HG02943 (cell line): Measurements from ENCODE around the gene FJX1.

Experiments
- ATAC-seq: cut with Tn5 transposase; IDR thresholded peaks from one replicate; pipeline ENCODE4 v1.9.1; 2021; ENCODE audit warnings: mild to moderate bottlenecking, low read depth, moderate library complexity; ENCODE audit not compliant: unreplicated experiment

The FJX1 gene

GRCh38 chr11:35605706-35606105, 12.6 kb upstream of the FJX1 start:
- ATAC-seq: no peak

DNA sequence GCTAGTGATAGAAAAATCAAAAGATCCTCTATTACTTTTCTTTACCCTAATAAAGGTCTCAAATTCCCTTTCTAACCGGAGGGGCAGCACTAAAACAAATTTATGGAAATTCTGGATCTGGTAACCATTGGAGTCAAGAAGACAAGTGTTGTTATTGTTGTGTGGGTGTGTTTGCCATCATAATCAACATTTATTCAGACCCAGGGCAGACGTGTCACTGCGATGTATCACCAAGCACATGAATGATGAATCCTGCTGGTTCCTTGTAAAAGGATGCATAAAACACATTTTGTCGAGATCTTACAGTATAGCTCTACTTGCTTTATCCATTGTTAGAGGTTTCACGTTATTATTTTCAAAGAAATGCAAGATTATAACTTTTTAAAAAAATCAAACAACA, 12.1 kb upstream of the FJX1 start:
- ATAC-seq: no peak

DNA sequence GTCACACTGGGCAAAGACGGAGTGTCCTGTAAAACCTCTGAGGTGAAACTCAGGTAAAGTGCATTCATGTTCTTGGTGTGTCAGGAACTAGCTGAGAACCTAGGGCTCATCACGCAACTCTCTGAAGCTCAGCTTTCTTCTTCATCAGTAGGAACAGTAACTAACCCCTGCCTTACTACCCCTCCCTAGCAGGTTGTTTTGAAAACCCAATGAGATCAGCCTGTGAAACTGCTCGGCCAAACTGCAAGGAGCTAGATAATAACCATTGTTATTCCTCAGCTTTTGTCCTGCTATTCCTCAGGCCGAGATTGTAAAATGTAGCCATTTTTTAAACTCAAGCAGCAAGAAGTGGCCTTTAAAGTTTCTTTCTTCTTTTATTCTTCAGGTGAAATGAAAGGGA, 9.8 kb upstream of the FJX1 start:
- no peak for ATAC-seq

DNA sequence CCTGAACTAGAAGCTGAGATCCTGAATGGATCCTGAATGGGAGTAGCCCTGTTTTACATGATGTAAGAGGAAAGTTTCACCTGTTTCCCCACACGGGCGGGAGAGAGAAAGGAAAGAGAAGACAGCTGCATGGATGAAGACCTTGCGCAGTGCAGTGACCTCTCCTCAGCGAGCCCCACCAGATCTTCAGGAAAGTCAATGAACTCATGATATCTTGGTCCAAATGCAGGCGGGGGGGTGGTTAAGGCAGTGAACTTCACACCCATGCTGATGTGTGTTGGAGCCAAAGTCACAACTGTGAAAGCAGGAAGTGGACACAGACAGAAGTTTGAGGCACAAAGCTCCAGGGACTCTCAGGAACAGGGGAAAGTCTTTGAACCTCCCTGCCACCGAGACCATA, 8.6 kb upstream of the FJX1 start:
- no peak for ATAC-seq

DNA sequence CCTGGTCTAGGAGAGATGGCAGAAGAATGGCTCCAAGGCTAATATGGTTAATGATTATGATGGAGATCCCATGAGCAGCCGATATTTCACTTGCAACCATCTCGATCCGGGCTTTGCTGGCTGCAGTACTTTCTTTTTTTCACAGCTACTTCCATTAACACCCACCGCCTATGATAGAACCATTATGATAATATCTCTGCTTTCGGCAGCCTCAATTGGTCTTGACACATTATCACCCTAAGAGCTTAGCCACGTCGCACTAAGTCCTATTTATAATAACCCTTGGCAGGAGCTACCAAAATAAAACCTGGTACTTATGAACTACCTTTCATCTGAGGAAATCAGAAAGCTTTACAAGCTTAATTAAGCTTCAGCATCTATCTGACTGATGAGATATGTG, 7.6 kb upstream of the FJX1 start:
- ATAC-seq: no peak

DNA sequence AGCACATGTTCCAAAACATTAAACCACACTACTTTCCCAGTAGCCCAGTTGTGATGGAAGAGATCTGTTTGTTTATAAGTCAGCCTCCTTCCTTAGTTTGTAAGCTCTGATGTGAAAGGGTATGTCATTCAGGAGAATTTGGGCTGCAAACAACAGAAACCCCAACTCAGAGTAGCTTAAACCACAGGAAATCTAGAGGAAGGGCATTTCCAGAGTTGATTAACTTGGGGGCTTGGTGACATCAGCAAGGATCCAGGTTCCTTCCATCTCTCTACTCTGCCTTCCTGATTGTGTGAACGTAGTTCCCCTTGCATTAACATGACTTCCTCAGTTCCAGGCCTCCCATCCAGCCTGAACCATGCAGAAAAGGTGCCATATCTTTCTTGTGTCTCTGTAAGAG, 6.5 kb upstream of the FJX1 start:
- no peak for ATAC-seq

- ATAC-seq: no peak
Measured at GRCh38 chr11:35614939-35615569, 3.2 kb upstream of the FJX1 start.

- ATAC-seq: no peak
Measured at GRCh38 chr11:35615921-35616900, 2.0 kb upstream of the FJX1 start.

- ATAC-seq: no peak
Measured at GRCh38 chr11:35617316-35617686, 959 bp upstream of the FJX1 start.

- ATAC-seq: peak; percentile 48
Measured at GRCh38 chr11:35618497-35619115, 346 bp downstream of the FJX1 start.

- peak; percentile 36 for ATAC-seq
Measured at GRCh38 chr11:35619116-35619854, 1.0 kb downstream of the FJX1 start.

- no peak for ATAC-seq
Measured at GRCh38 chr11:35619855-35620640, 1.8 kb downstream of the FJX1 start.

DNA sequence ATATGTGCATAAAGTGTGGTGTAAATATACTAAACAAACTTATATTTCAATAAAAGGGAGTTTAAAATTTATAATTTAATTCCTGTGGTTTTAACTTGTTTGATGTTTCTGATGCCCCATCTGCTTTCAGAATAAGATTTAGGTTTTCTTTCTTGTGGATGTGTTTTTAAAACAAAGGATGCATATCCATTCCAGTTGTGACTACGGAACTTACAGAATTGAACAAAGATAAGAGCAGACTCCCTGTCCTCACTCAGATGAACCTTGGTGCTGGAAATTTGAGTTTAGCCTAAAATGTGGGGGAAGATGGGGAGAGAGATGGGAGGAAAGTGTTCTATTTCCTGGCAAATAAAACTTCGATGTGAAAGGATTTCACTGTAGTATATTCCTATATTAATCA, 2.5 kb downstream of the FJX1 start:
- ATAC-seq: no peak

DNA sequence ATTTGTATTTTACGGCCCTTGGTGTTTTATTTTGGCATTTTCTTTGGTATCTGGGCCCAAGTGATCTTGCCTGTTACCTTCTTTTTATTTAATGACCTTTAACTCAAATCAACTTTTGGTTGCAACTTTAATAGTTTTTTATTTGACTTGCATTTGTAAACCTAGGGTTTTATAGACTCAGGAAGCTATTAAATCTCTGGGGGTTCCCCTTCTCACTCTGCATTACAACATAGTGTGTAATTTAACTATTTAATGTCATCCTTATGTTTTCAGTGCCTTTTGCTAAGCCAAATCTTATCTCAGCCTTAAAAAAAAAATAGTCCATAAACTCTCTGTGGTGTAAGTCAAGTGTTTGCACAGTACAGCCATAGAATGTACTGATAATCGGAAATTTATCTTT, 3.4 kb downstream of the FJX1 start:
- ATAC-seq: no peak

GRCh38 chr11:35622070-35622469, 3.8 kb downstream of the FJX1 start:
- ATAC-seq: no peak

DNA sequence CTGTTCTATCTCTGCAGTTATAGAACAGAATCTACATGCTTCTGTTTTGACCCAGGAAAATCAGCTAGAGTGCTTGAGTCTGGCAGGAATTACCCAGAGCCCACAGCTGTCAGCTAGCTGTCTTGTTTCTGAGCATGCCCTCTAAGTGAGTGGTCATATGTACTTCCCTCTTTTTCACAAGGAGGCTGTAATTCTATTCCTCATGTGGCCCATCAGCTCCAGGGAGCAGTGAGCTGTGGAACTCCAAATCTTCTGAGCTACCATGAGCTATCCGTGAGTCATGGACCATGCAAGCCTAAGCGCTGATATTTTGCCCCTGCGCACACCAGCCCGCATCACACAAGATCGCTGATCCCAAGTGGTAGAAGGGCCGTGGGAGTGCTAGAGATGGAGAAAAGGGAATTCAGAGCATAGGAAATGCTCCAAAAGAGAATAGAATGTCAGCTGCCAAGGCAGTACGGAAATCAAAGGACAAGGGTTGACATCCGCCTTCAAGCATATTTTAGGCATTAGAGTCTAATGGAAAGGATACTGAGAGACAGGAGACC, 5.4 kb downstream of the FJX1 start:
- no peak for ATAC-seq

- no peak for ATAC-seq
Measured at GRCh38 chr11:35624316-35624715, 6.1 kb downstream of the FJX1 start.

DNA sequence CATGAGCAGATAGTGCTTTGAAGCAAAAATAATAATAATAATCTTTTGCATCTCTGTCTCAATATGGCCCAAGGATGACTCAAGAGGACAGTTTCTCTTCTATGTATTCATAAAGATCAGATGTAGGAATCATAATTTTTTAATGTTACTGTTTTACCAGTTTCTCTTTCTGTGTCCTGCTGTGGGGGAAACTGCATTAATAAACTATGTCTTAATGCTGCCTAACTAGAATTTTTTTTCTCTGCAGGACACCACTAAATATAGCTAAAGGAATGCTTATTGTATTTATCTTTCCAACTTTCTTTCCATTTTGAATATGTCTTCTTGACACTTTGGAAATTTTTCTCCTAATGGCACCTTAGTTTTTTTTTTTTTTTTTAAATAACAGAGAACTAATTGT, 6.5 kb downstream of the FJX1 start:
- ATAC-seq: no peak

- ATAC-seq: no peak
Measured at GRCh38 chr11:35626501-35626900, 8.2 kb downstream of the FJX1 start.

DNA sequence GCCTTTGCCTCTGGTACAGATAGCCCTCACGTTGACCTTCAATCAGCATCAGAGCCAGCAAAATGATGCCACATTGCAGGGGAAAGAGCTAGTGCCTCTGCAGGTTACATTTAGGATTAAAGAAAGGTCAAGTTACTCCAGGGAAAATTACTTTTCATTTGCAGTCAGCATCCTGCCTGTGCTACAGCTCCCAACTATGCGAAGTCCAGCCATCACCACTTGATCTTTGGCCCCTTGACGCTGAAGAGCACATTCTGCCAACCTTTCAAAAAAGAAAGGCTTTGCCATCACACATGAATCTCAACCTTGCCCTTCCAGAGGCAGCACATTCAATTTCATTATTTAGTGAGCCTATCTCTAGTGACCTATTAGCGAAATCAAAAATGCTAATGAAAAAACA, 11.3 kb downstream of the FJX1 start:
- no peak for ATAC-seq
